Tibial artery (tissue), 4 donors: Measurements from ENCODE around the gene TPPP3.

Experiments used
- DNase-seq, 2 donors: peaks; one replicate each; pipeline ENCODE4 v3.0.0-alpha.2; 2019
- H3K27ac ChIP-seq, 2 donors: fragments of 200-600 bp; sonication (generic) in 1 of 2; 1 replicate in 1 of 2; 2 replicates in 1 of 2; pipeline ENCODE4 v1.5.1; 2018 to 2019; ENCODE audit warnings: mild to moderate bottlenecking in 1 of 2
- H3K27me3 ChIP-seq, 2 donors: fragments of 200-600 bp; sonication (generic) in 1 of 2; one replicate each; pipeline versions ENCODE4 v1.5.1 to v1.6.0; 2016 to 2019
- H3K36me3 ChIP-seq, 3 donors: fragments of 200-600 bp; sonication (generic) in 2 of 3; one replicate each; pipeline ENCODE4 v1.5.1; 2016 to 2019; ENCODE audit warnings: mild to moderate bottlenecking in 2 of 3
- H3K4me1 ChIP-seq, 4 donors: fragments of 200-600 bp; sonication (generic) in 2 of 4; 1 replicate in 3 of 4; 2 replicates in 1 of 4; pipeline ENCODE4 v1.5.1; 2016 to 2019
- H3K4me3 ChIP-seq, 2 donors: fragments of 200-600 bp; sonication (generic) in 1 of 2; 1 replicate in 1 of 2; 2 replicates in 1 of 2; pipeline ENCODE4 v1.5.1; 2018 to 2019; ENCODE audit warnings: mild to moderate bottlenecking in 2 of 2
- H3K9me3 ChIP-seq, 3 donors: fragments of 200-600 bp; sonication (generic) in 1 of 3; one replicate each; pipeline ENCODE4 v1.5.1; 2016 to 2019
- intact Hi-C: fragments of 100-400 bp; cut with DNase I; formaldehyde crosslinking; loops from one replicate; pipeline ENCODE4 v1.15.0; 2023; ENCODE audit warnings: low total_unique reads
- TF ChIP-seq, protein P1 (sequence below), 2 experiments: fragments of 200-600 bp in 1 of 2; fragments of 450-650 bp in 1 of 2; IDR thresholded peaks; one replicate each; pipeline ENCODE4 v1.5.1; 2017 to 2019; ENCODE audit warnings: antibody characterized with exemption in 2 of 2, mild to moderate bottlenecking in 1 of 2, moderate library complexity in 1 of 2

TPPP3 gene

DNA sequence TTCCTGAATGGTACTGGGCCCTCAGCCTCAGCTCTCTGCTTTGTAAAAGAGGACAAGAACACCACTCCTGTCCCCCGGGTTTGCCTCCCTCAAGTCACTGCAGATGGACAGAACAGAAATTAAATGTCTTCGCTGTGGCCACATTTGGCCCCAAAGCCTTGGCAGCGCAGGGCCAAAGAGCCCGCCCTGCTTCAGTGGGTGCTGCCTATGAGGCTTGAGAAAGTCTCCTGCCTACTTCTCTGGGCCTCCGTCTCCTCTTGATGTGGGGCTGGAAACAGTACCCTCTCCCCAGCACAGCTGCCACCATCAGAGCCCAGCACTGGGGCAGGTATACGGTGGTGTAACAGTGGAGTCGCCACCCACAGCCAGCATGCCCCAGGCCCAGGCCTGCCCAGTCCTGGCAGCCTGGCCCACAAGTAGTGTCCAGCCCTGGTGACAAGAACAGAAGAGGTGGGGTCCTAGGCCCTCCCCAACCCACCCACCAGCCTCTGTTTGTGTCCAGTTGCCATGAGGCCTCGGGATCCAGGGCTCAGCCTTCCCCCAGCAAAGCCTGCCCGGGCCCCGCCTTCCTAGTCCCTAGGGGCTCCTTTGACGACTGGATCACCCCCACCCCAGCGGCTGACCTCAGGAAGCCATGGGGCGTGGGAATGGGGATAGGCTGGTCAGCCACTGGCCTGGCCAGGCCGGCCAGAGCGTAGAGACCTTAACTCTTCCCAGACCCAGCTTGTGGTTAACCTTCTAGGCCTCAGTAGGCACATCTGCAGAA lies 3.9 kb upstream of the TPPP3 start:
- Histone ChIP-seq H3K27me3 (peaks cover 0 to 72% of the 10 kb centered on the region in 2 donors), H3K27ac (peak overlapping the region; percentile 30 to 46), H3K4me3 (no peak overlapping the region), H3K9me3 (no peaks in the 10 kb centered on the region), H3K36me3 (peaks cover 0 to 11% (median 0%) of the 10 kb centered on the region in 3 donors), H3K4me1 (peaks cover 0 to 69% (median 41%) of the 10 kb centered on the region in 4 donors)
- no peak for DNase-seq
- TF ChIP-seq, protein P1, sequence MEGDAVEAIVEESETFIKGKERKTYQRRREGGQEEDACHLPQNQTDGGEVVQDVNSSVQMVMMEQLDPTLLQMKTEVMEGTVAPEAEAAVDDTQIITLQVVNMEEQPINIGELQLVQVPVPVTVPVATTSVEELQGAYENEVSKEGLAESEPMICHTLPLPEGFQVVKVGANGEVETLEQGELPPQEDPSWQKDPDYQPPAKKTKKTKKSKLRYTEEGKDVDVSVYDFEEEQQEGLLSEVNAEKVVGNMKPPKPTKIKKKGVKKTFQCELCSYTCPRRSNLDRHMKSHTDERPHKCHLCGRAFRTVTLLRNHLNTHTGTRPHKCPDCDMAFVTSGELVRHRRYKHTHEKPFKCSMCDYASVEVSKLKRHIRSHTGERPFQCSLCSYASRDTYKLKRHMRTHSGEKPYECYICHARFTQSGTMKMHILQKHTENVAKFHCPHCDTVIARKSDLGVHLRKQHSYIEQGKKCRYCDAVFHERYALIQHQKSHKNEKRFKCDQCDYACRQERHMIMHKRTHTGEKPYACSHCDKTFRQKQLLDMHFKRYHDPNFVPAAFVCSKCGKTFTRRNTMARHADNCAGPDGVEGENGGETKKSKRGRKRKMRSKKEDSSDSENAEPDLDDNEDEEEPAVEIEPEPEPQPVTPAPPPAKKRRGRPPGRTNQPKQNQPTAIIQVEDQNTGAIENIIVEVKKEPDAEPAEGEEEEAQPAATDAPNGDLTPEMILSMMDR (IDR thresholded peaks at IDR 0.05): no peak
- intact Hi-C loops: no loop called here

DNA sequence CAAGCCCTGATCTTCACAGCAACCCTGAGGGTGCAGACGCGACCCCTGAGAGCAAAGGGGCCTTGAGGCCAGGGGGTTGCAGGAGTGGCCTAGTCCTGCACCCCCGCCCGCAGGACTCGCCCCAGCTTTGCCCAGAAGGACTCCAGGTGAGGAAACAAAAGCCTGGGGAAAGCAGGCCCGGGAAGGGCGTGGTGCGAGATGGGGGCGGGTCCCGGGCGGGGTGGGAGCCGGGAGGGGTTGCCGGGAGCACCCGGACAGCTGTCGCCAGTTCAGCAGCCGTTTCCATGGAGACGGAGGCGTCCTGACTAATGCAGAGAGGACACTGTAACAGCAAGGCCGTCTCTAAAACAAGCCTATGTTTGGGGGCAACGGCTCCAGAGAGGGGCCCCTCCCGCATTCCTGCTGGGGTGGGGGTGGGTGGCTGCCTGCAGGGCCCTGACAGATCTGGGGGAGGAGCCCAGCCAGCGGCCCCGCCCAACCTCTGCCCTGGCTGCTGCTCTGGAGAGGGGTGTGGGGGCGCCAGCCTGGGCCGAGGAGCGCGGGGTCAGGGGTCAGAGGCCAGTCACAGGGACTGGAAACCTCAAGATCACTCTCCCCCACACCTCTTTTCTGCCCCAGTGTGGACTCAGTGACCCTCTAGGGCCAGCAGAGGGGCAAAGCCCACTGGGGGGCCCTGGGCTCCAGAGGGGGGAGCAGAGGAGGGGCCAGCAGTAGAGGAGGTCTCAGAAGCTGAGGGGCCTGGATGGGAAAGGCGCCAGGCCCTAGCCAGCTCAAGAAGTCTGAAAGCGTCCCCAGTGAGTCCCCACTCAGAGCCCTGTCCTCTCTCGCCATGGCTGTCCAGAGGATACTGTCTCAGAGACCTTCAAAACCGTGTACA lies 3.1 kb upstream of the TPPP3 start:
- TF ChIP-seq, protein P1 (IDR thresholded peaks at IDR 0.05): no peak
- intact Hi-C loops: no loop called here
- Histone ChIP-seq H3K27ac (peak overlapping the region; percentile 30 to 46), H3K27me3 (peaks cover 0 to 80% of the 10 kb centered on the region in 2 donors), H3K4me1 (peaks cover 0 to 71% (median 41%) of the 10 kb centered on the region in 4 donors), H3K36me3 (peaks cover 0 to 10% (median 0%) of the 10 kb centered on the region in 3 donors), H3K4me3 (no peak overlapping the region), H3K9me3 (no peaks in the 10 kb centered on the region)
- peak; percentile 73 to 76 for DNase-seq

DNA sequence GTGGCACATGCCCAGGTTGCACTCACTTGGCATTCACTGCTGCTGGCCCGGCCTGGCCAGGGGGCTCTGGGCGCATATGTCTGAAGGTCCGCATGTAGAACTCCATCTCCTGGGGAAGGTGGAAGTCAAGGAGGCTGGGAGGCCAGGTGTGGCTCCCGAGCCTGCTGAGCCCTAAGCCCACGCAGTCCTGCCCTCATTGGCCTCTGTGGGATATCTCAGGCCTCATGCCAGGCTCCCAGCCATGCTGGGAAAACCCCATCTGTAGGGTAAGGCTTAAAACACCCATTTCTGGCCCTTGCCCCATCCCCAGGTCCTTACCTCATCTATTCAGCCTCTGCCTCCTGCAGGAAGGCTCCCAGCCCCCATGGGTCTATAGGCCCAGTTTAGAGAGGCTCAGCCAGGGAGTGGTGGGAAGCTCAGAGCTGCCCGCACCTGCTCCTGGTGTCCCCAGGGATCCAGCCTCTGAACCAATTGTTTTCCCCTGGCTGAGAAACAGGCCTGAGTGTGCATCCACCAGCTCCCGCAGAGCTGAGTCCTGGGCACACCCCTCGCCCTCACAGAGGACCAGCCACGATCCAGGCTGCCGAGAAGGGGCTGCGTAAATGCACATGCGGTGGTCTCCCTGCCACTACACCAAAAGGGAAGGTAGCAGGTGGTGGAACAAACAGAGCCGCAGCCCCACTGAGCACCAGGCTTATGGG lies 2.3 kb upstream of the TPPP3 start:
- H3K36me3 ChIP-seq: peaks cover 0 to 2% (median 0%) of the 10 kb centered on the region in 3 donors
- intact Hi-C loops: no loop called here
- TF ChIP-seq, protein P1 (IDR thresholded peaks at IDR 0.05): no peak
- H3K27me3 ChIP-seq: peaks cover 0 to 88% of the 10 kb centered on the region in 2 donors
- no peak overlapping the region for H3K4me3 ChIP-seq
- H3K27ac ChIP-seq: no peak overlapping the region
- H3K4me1 ChIP-seq: peaks cover 0 to 74% (median 41%) of the 10 kb centered on the region in 4 donors
- no peaks in the 10 kb centered on the region for H3K9me3 ChIP-seq
- no peak for DNase-seq

DNA sequence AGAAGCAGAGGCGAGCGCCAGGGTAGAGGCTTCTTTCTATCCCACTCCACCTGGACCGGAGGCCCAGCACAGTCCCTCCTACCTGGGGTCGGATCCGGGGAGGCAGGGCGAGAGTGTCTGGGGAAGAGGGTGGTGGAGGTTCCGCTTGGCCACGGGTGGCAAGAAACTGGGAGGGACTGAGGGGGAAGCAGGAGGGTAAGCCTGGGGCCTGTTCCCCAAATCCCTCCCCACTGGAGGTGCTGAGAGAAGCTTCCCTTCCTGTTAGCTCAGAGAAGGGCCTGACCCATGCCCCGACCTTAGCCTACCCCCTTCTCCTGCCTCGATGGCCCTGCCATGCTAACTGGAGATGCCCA lies 1.8 kb upstream of the TPPP3 start:
- no peaks in the 10 kb centered on the region for H3K36me3 ChIP-seq
- H3K27ac ChIP-seq: no peak overlapping the region
- H3K27me3 ChIP-seq: peaks cover 0 to 88% of the 10 kb centered on the region in 2 donors
- no peak overlapping the region for H3K4me3 ChIP-seq
- DNase-seq: no peak
- H3K9me3 ChIP-seq: no peaks in the 10 kb centered on the region
- TF ChIP-seq, protein P1 (IDR thresholded peaks at IDR 0.05): no peak
- intact Hi-C loops: no loop called here
- H3K4me1 ChIP-seq: peaks cover 0 to 74% (median 41%) of the 10 kb centered on the region in 4 donors
